HS-27A (cell line): ENCODE measurements around the gene DCANP1.

Experiments used
- DNase-seq: peaks from one replicate; pipeline ENCODE4 v3.0.0-alpha.2; 2012; ENCODE audit warnings: low read depth, missing footprints

DCANP1 gene

DNA sequence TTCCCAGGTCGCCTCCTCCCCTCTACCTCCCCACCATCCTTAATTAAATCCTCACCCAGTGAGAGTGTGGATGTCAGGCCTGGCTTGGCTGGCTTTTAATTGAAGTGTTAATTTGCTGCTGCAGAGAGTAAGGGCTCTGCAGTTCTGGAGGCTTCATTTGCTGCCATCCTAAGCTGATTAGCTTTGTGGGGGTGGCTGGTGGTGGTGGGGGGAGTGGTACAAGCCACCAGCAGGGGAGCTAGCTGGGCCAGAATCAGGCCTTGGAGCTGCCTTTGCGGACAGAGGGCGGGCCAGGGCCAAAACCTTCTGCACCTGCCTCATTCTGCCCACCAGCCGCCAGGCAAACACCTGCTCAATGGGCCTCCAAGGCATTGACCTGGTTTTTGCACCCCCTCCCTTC, 31.8 kb upstream of the DCANP1 start:
- no peak for DNase-seq

DNA sequence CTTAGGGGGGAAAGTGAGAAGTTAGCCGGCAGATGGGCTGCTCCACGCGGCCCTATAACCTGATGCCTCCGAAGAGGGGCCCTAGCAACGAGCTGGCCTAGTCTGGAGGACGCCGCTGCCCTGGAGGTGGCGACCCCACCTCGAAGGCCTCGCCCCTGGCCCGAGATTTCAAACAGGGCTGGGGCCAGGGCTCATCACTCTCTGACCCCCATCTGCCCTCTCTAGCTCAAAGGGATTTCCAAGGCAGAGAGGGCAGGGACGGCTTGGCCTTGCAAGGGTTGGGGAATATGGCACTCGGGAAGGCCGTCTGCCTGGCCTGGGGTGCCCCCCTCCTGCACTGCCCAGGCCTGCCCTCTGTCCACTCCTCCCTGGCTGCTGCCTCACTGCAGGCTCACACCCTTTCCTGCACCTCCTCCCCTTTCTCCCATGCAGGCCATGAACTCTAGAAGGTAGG, 30.5 kb upstream of the DCANP1 start:
- DNase-seq: no peak

DNA sequence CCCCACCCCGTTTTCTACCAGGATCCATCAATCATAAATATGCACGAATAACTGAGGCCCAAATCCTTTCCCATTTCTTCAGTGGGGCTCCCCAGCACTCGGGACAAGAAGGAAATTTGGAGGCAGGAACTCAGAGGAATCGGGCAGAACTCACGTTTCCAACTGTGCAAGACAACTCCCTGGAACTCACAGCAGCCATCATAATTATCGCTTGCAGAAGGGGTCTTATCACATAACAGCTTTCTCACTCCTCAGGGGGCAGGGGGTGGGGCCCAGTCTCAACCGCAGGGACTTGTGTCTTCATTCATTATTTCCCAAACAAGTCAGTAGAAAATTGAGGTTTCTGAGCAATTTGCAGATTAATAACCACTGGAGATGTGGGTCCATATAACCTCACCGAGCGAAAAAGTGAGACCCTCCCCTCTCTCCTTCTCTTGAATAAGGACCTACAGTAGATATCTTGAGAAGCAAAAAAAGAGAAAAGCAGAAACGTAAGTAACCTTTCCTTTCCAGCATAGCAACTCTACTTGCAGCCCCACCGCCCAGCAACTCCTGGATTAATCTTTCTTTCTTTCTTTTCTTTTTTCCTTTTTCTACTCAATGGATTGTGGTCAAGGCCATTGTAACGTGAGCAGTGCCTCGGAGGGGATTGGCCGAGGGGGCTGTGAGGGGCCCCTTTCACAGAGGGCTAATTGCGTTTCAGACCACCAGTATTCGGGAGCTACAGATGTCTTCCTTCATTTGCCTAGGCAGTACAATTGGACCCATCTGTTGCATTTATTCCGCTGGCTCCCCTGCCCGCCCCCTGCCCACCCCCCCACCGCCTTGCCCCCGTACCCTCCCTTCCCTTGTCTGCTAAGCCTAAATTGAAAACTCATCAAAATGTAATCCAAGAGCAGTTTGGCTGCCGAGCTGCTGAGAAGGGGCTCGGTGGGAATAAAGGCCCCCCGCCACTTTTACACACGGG, 29.8 kb upstream of the DCANP1 start:
- no peak for DNase-seq

DNA sequence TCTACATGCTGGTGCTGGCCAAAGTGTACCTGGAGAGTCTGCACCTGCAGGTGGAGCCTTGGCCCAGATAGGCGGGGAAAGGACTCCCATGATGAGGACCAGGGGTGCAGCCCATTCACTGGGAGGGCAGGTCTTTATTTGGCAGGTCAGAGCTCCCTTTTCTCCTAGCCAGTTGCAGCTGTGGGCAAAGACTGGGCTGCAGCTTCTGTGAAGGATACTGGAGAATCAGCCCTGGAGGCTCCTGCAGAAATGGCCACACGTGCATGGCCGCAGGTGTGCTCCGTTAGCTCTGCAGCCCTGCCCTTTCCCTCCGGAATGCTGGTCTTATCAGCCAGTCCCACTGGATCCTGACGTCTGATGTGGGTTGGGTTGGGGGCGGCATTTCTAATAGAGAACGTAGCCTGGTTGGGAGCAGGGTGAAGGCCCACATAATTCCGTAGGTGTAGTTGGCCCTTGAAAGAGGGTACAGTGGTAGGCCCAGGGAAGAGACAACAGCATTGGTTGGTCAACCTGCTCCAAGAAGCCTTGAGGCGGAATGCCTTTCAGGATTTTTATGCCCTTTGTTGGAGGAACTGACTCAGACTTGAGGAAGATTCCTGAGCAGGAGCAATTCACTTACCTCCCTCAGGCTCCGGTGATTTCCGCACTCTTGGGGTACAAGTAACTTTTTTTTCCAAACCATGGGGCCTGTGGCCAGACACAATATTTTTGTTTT, 27.0 kb upstream of the DCANP1 start:
- no peak for DNase-seq

DNA sequence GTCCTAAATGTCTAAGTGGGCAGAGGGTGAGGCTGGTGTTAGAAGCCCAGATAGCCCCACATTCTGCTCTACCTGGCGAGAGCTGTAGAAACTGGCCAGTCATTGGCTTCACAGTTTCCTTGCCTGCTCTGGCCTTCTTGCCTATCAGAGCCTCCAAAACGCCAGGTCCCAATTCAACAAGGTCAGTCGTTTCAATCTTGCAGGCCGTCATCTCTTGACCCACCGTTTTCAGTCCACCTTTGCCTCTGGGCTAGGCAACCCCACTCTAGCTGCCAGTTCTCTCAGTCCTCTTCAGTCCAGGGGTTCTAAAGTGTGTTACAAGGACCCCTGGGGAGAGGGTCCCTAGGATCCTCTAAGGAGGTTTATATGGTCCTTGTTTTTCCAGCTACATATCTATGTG, 25.0 kb upstream of the DCANP1 start:
- DNase-seq: no peak

DNA sequence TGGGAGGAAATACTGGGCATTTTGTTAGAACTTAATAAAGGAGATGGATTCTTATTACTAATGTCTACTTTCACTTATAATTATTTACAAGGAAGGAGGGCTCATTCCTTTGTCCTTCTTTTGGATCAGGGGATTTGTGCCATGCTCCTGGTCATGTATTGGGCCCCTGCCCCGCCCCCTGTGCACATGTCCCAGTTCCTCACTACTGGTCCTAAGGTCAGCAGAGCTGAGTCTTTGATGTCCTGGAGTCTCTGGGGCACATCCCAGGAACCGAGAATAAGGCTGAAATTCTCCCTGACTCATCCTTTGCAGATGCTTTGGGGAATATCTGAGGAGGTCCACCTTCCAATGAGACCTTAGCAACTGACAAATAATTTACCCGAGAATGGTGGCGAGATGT, 24.6 kb upstream of the DCANP1 start:
- no peak for DNase-seq

DNA sequence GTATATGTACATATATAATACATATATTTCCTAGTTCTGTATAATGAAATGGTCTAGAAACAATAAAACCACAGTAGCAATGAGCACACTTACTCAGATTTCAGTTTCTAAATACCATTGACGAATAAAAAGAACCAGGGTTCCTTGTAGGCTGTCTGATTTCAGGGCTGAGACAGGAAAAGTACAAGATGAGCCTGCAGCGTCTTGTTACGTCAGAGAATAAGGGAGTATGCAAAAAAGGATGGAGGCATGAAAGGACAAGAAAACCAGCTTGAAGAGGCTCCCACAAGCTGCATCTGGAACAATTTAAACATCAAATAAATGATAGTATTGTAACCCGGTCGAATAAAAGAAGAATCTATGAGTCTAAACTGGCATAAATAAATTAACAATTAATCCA, 22.8 kb upstream of the DCANP1 start:
- no peak for DNase-seq

DNA sequence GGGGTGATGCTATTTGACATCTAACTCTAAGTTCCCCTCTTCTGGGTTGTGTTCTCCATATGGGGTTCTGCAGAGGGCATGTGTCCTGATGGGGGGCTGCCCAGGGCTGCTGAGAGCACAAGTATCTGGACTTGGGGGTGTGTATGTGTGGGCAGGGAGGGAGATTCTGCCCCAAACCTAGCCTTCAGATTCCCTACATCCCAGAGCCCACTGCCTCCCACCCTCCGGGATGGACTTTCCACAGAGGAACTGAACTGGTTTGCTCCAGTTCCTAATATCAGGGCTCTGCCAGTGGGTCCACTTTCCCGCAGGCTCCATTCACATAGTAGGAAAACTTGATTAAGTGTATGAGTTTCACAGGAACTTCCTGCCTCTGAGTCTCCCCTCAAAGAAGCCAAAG, 21.4 kb upstream of the DCANP1 start:
- DNase-seq: no peak

DNA sequence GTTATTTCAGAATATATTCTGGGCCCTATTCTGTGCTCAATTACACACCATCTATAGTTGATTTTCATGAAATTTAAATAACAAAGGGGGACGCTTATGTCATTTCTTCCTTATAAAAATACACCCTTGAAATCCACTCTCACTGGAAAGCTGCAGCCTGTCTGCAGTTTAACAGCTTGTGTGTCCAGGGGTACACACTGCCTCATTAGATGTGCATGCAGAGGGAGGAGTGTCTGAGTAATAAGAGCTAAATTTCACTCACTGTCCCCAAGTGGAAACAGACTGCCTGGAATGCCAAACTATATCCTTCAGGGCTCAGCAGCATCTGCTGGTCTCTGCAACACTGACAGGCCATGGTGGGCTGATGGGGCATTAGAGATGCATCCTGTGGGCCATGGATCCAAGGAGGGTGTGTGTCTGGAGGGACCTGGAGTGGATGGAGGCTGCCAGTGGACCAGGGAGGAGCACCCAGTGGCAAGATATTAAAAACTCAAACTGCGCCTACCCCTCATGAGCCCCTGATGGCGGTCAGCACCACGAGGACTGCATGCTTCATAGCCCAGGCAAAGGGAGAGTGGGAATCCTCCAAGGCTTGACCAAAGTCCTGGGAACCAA, 20.8 kb upstream of the DCANP1 start:
- DNase-seq: no peak

DNA sequence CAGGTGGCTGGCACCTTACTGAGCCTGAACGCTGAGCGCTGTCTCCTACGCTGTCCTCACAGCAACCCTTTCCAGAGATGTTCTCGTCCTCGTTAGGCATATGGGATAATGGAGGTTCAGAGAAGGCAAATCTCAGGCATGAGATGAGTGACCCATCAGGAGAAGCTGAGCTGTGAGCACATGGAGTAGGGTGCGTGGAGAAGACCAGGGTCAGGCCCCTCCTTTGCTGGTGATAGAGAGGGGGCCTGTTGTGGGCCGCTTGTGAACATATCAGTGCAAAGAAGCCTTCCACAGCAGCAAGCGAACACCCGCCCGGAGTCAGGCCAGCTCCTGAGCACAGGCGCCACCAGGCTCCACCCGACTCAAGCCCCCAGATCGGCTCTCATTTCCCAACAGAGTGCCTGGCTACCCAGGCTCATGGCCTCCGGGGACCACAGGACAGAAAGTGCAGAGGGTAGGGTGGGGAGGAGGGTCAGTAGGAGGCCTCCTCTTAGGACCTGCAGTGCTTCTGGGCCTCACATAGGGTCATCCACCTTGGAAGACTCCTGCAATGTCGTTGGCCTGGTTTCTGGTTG, 20.0 kb upstream of the DCANP1 start:
- no peak for DNase-seq

DNA sequence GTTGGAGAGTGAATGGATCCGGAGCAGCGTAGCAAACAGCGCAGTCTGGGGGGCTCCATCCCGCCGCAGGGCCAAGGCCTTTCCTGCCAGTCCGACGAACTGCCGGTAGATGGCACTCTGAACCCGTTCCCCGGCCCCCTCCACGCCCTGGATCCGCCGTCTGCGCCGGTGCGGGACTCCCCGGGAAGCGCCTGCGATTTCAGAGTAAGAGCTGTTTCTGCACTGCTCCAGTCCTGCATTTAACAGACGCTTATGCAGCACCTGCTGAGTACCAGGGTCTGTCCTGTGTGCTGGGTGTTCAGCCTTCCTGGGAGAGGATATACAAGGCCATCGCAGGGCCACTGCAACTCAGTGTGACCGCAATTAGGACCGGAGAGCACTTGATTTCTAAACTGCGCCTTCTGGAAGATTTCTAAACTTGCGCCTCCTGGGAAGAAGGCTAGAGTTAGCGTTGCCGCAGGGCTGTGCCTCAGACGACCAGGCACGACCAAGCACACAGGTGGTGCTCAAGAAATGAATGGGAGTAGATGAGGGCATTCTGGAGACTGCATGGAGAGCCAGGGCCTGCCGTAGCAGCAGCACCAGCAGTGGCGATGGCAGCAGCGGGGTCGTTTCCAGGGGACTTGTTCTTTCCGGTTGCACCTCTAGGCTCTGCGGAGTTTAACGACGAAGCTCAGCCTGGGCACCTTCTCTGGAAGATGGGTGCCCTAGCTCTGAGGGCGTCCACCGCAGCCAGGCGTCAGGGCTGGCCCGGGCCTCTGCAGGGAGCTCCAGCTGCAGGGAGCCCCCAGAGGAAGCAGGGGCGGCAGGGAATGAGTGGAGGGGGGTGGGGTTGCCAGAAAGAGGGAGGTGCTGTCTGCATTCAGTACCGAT, 19.3 kb upstream of the DCANP1 start:
- DNase-seq: no peak

DNA sequence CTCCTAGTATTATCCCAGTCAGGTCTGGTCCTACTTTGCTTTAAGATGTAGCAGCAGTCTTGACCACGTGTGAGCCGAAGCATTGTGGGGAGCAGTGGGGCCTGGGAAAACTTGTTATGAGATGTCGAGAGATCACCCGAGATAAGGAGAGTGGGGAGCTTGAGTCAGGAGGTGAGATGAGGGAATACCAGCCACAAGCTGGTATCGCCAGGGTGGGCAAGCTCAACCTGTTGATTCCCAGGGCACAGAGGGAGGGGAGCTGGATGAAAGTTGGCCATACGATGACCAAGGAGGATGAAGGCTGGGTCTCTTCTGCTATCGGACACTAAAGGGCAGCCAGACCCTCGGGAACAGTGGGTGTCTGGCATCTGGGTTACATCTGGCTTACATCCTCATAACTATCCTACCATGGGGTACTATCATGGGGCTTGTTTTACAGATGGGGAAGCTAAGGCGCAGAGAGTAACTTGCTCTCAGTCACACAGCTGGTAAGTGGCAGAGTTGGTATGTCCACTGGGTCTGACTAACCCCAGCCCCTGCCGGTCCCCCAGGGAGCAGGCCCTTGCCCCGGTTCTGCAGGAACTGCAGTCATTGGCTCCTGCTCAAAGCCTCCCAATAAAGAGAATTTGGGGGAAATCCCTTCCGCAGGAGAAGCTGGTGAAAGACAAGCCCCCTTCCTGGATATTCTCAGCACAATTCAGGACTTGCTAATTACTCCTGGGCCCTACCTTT, 18.4 kb upstream of the DCANP1 start:
- DNase-seq: no peak

DNA sequence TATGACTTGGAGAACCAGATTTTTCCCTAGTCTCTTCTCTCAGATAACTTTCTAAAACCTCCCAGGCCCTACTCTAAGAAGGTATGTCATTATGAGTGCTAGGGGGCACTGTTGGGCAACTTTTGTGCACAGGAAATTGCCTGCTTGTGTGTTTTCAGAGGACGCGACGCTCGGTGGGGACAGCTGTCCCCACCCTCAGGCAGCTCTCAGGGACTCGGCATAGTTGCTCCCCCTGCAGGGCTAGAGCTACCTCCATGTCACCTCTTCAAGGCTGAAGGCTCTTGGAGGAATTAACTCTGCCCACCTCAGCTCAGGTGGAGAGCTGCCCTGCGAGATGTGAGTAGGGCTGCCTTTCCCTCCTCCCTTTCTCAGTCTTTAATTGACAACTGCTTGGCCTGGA, 15.2 kb upstream of the DCANP1 start:
- DNase-seq: no peak

DNA sequence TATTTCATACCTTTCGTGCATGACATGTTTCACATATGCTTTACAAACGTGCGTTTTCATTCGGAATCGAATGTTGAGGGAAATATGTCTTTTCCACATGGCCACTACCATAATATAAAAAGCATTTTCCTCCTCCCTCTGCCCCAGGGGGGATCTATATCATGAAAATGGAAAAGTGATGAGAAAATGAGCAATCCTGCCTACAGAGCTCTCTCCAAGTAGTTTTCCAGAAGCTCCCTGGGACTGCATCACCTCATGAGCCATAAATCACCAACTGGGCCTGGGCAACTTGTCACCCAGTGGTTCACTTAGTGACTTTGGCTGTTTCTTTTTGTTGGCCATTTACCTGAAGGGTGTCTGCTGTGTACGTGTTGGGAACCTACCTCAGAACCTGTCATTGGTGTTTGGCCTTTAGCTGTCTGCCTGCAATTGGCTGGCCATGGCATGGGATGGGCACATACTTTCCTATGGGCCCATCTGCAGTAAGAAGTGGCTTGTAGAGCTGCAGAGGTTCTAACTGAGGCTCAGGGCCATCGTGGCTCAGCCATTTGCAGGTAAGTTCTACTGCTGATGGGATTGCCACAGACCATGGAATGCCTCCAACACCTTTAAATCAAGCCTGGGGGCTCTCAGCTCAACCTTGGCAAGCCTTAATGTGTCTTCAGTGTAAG, 14.5 kb upstream of the DCANP1 start:
- DNase-seq: no peak

DNA sequence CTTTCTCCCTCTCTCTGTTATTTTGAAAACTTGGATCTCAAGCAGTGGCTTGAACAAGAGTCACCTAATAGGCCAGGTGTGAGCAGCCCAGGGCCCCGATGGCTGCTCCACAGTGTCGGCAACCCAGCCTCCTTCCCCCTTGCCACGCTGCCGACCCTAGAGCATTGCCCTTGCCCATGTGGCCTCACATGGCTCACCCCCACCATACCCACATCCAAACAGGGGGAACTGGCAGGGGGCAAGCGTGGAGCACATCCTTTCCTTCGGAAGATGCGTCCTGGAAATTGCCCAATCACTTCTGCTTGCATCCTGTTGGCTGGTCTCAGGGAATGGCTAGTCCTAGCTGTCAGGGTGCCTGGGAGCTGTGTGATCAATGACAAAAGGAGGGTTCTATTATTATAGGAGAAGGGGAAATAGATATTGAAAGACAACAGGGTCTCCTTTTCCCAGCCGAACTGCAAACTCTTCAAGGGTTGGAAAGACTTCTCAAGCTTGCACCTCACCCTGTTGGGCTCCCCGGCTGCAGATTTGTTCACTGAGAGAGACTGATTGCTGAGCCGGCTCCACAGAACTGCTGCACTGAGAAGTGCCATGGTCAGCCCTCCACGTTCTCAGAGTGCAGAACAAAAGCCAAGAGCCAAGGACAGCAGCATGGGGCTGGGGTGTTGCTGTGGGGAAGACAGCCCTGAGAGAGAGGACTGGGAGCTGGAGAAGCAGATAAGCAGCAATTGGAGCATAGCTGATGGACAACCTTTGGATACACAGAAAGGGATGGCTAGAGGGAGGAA, 13.3 kb upstream of the DCANP1 start:
- no peak for DNase-seq

DNA sequence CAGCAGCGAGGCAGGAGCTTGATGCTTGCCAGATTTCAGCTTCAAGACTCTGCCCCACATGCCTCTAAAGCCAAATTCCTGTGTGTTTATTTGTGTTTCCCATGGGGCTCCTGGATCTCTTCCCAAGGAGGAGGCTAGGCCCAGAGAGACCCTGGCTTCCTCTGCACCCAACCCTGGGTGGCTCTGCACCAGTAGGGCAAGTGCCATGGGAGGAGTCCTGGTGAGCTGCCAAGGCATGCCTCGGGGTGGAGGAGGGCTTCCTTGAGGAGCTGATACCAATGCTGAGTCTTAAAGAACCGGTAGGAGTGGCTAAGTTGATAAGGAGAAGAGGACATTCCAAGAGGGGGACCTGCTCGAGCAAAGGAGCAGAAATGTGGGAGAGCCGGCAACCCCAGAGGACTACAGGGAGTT, 11.8 kb upstream of the DCANP1 start:
- peak; percentile 41 for DNase-seq

DNA sequence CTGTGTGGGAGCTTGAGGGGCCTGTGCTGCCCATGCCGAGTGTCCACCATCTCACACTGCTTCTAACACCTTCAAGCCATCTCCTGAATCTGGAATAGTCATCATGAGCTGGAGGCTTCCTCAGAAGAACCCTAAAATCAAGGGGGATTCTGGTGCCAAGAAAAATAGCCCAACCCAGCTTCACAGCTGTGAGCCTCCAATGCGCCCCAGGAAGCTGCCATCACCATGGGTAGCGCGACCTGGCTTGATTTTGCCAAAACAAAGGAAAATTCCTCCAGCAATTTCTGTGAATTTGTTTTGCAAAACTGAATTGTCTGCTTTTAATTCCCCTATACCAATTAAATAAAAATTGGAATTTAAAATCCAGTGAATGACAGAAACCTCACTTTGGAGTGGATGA, 11.2 kb upstream of the DCANP1 start:
- DNase-seq: no peak

DNA sequence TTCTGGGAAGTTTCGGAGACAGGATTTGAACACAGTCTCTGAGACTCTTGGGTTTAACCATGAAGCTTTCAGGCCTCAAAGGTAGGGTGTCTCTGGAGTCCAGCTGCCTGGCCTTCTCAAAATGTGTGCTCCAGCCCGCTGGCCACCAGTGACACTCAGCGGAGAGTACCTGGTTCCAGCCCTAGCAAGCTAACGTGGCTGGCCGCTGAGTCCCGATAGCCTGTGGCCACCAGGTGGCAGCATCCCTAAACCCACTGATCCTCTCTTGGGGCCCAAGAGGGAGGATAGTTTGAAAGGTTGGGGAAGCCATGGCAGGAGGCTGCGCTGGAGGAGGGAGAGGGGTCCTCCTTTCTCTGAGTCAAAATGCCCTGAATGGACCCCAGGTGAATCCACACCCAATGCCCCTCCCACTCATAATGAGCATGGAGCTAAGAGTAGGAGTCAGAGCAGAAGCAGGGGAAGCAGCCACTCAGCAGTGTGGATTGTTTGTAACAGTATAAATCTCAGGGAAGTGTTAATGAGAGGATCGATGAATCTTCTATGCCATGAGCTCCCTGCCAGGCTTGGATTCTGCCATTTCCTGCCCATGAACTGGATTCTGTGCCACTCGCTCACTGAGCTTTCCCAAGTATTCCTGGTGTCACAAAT, 10.4 kb upstream of the DCANP1 start:
- DNase-seq: no peak
